GM23248 (cell line): ENCODE measurements around the gene MOAP1. TPM values are rescaled to one million over a fixed set of nuclear protein-coding genes. Genes with fewer than 3 reads are reported as not detected.
"Not testable (repeated sequence)": the region's sequence is repeated elsewhere in the genome, so short reads cannot be mapped to it uniquely, and the experiment has no call there.

Experiments used
- DNase-seq: peaks from one replicate; pipeline ENCODE4 v3.0.0-alpha.2; 2015
- H2AFZ ChIP-seq: fragments of 200-600 bp; sonication (generic); 2 replicates; pipeline ENCODE4 v1.6.1; 2016; ENCODE audit warnings: antibody characterized with exemption
- H3F3A ChIP-seq: fragments of 200-600 bp; sonication (generic); 2 replicates; pipeline ENCODE4 v1.6.1; 2016; ENCODE audit warnings: mild to moderate bottlenecking, antibody characterized with exemption, mixed run types; ENCODE audit not compliant: insufficient read depth
- H3K27ac ChIP-seq: fragments of 200-600 bp; sonication (generic); 2 replicates; pipeline ENCODE4 v1.5.1; 2016; ENCODE audit warnings: mild to moderate bottlenecking
- H3K27me3 ChIP-seq: fragments of 200-600 bp; sonication (generic); replicated peaks from 2 replicates; pipeline ENCODE4 v1.6.1; 2016; ENCODE audit warnings: mild to moderate bottlenecking; ENCODE audit not compliant: insufficient read depth
- H3K36me3 ChIP-seq: fragments of 200-600 bp; sonication (generic); 2 replicates; pipeline ENCODE4 v1.6.1; 2016; ENCODE audit warnings: low read depth, mild to moderate bottlenecking
- H3K4me1 ChIP-seq: fragments of 200-600 bp; sonication (generic); 2 replicates; pipeline ENCODE4 v1.6.1; 2016; ENCODE audit warnings: mild to moderate bottlenecking; ENCODE audit not compliant: insufficient read depth
- H3K4me2 ChIP-seq: fragments of 200-600 bp; sonication (generic); one replicate; pipeline ENCODE4 v1.6.1; 2016; ENCODE audit warnings: mild to moderate bottlenecking; ENCODE audit not compliant: unreplicated experiment
- H3K4me3 ChIP-seq: fragments of 200-600 bp; sonication (generic); 2 replicates; pipeline ENCODE4 v1.5.1; 2016; ENCODE audit warnings: mild to moderate bottlenecking
- H3K79me2 ChIP-seq: fragments of 200-600 bp; sonication (generic); 2 replicates; pipeline ENCODE4 v1.6.1; 2016; ENCODE audit warnings: mild to moderate bottlenecking; ENCODE audit not compliant: insufficient read depth
- H3K9ac ChIP-seq: fragments of 200-600 bp; sonication (generic); 2 replicates; pipeline ENCODE4 v1.6.1; 2016; ENCODE audit warnings: mild to moderate bottlenecking
- H3K9me2 ChIP-seq: fragments of 200-600 bp; sonication (generic); 2 replicates; pipeline ENCODE4 v1.6.1; 2016; ENCODE audit warnings: mixed run types, mild to moderate bottlenecking, moderate library complexity; ENCODE audit not compliant: insufficient read depth
- H3K9me3 ChIP-seq: fragments of 200-600 bp; sonication (generic); one replicate; pipeline ENCODE4 v1.6.1; 2017; ENCODE audit warnings: low read depth
- H4K20me1 ChIP-seq: fragments of 200-600 bp; sonication (generic); 2 replicates; pipeline ENCODE4 v1.6.0; 2016; ENCODE audit not compliant: insufficient read depth
- EZH2 ChIP-seq: fragments of 200-600 bp; sonication (generic); IDR thresholded peaks from 2 replicates; pipeline ENCODE4 v1.6.1; 2018; ENCODE audit warnings: antibody characterized with exemption, mild to moderate bottlenecking; ENCODE audit not compliant: insufficient read depth, poor library complexity, severe bottlenecking
- EZH2phosphoT487 ChIP-seq: fragments of 200-600 bp; sonication (generic); IDR thresholded peaks from 2 replicates; pipeline ENCODE4 v1.6.1; 2018; ENCODE audit warnings: antibody characterized with exemption, moderate library complexity, mild to moderate bottlenecking, low read depth; ENCODE audit not compliant: insufficient read depth
- WGBS, 2 experiments: methylation state at CpG; one replicate each; pipeline ENCODE4 v1.1.6; 2015 to 2017; ENCODE audit warnings: low lambda C conversion rate in 2 of 2, low coverage in 1 of 2; ENCODE audit errors: missing lambda C conversion rate in 2 of 2; 5-methylcytosine and 5-hydroxymethylcytosine counted together
- in situ Hi-C: fragments of 300-500 bp; cut with MboI; formaldehyde crosslinking; loops from 2 replicates; pipeline ENCODE4 v1.15.0; 2020
- polyA plus RNA-seq: library from polyadenylated mRNA; unstranded; fragments of >200 nt; fragmentation: Nextera tagmentation; extraction: Ambion mirVana; gene quantifications from 2 replicates; pipeline ENCODE4 v1.2.1, GENCODE V29; 2016
- total RNA-seq: library from RNA; depleted of rRNA; stranded (reverse); fragments of >200 nt; shearing (Covaris generic); gene quantifications from 2 replicates; pipeline ENCODE4 v1.2.3, GENCODE V29; 2014

MOAP1 gene
- total and polyA plus RNA-seq, 2 experiments from 2014 or later: 9.8 to 18.3 TPM

- H3F3A ChIP-seq: peaks cover 5% of the 10 kb centered on the region; the same call in 1 of the 2 replicates
- in situ Hi-C loops: no loop called here
- peak overlapping the region; percentile 96 for H3K9ac ChIP-seq
- no peaks in the 10 kb centered on the region for H3K27me3 ChIP-seq
- peak overlapping the region; percentile 93 for H2AFZ ChIP-seq
- peaks cover 13% of the 10 kb centered on the region for H3K4me1 ChIP-seq
- H3K9me3 ChIP-seq: no peaks in the 10 kb centered on the region
- peaks cover 5% of the 10 kb centered on the region; the same call in 1 of the 2 replicates for H3K36me3 ChIP-seq
- no peaks in the 10 kb centered on the region for H4K20me1 ChIP-seq
- peak overlapping the region; percentile 96 for H3K4me2 ChIP-seq
- peaks cover 38% of the 10 kb centered on the region for H3K79me2 ChIP-seq
- no peaks in the 10 kb centered on the region for H3K9me2 ChIP-seq
- H3K4me3 ChIP-seq: peak overlapping the region; percentile 92
- H3K27ac ChIP-seq: peak overlapping the region; percentile 85
- 0 to 2% methylated on average over 10 of the region's 10 CpGs for WGBS, 2 experiments
- TF ChIP-seq EZH2phosphoT487 (no peak), EZH2 (no peak)
- DNase-seq: no peak
These were observed 638 bp upstream of the MOAP1 start for GRCh38 chr14:93185349-93185720.

GRCh38 chr14:93183596-93184317 lies 940 bp downstream of the MOAP1 start:
- Histone ChIP-seq H2AFZ (peak overlapping the region; percentile 96), H3F3A (peaks cover 5% of the 10 kb centered on the region; the same call in 1 of the 2 replicates), H3K4me3 (peak overlapping the region; percentile 92), H3K9me2 (no peaks in the 10 kb centered on the region), H3K4me1 (peaks cover 13% of the 10 kb centered on the region), H3K9me3 (no peaks in the 10 kb centered on the region), H3K27me3 (no peaks in the 10 kb centered on the region), H3K36me3 (peaks cover 5% of the 10 kb centered on the region; the same call in 1 of the 2 replicates), H3K27ac (no peak overlapping the region), H4K20me1 (no peaks in the 10 kb centered on the region), H3K9ac (peak overlapping the region; percentile 96), H3K79me2 (peaks cover 38% of the 10 kb centered on the region), H3K4me2 (peak overlapping the region; percentile 80)
- in situ Hi-C loops: no loop called here
- TF ChIP-seq EZH2phosphoT487: no peak
- TF ChIP-seq EZH2: no peak
- 37 to 38% methylated on average over 17 of the region's 17 CpGs for WGBS, 2 experiments
- peak; percentile 27 for DNase-seq

- no peaks in the 10 kb centered on the region for H4K20me1 ChIP-seq
- H2AFZ ChIP-seq: no peak overlapping the region
- H3K4me1 ChIP-seq: no peaks in the 10 kb centered on the region
- in situ Hi-C loops: no loop called here
- WGBS, 2 experiments: 80 to 84% methylated on average over 6 of the region's 6 CpGs
- no peaks in the 10 kb centered on the region for H3F3A ChIP-seq
- H3K27me3 ChIP-seq: no peaks in the 10 kb centered on the region
- no peaks in the 10 kb centered on the region for H3K36me3 ChIP-seq
- H3K79me2 ChIP-seq: no peaks in the 10 kb centered on the region
- no peak overlapping the region for H3K9ac ChIP-seq
- no peaks in the 10 kb centered on the region for H3K9me2 ChIP-seq
- no peak for DNase-seq
- TF ChIP-seq EZH2 (no peak), EZH2phosphoT487 (no peak)
- no peak overlapping the region for H3K27ac ChIP-seq
- no peaks in the 10 kb centered on the region for H3K9me3 ChIP-seq
- H3K4me2 ChIP-seq: no peak overlapping the region
- H3K4me3 ChIP-seq: no peak overlapping the region
These were observed 9.2 kb downstream of the MOAP1 start for GRCh38 chr14:93175492-93175891.

GRCh38 chr14:93174731-93175130 lies 10.0 kb downstream of the MOAP1 start:
- H3K9me3 ChIP-seq, H4K20me1 ChIP-seq, H3K27ac ChIP-seq, H3K9me2 ChIP-seq, H3K9ac ChIP-seq, in situ Hi-C loops, H3K79me2 ChIP-seq, H3K27me3 ChIP-seq, H3F3A ChIP-seq, H3K4me1 ChIP-seq, H3K4me3 ChIP-seq, DNase-seq, H3K36me3 ChIP-seq, H2AFZ ChIP-seq, H3K4me2 ChIP-seq: not testable (repeated sequence)
- WGBS, 2 experiments: 69 to 81% methylated on average over 5 of the region's 5 CpGs
